ENCODE data around the gene HOXD12.

The HOXD12 gene

DNA sequence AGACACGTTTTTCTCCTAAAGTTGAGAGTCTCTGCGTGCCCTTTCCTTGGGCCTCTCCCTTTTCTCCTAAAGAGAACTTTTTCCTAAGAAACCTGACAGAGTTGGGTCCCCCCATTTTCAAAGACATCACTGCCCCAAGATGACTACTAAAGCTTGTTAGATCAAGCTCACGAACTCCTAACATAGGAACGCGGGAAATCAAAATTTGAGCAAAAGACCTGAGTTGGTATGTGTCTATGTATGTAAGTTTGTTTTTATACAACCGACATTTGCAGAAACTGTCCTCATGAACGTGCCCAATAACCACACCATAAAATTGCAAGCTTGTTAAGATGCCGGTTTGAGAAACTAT lies 5.7 kb upstream of the HOXD12 start:
- DNase-seq, result no peak

DNA sequence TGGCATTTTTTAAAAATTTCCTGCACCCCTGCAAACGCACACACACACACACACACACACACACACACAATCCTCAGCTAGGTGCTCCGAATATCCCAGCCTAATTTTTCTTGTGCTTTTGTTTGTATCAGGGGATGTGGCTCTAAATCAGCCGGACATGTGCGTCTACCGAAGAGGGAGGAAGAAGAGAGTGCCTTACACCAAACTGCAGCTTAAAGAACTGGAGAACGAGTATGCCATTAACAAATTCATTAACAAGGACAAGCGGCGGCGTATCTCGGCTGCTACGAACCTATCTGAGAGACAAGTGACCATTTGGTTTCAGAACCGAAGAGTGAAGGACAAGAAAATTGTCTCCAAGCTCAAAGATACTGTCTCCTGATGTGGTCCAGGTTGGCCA lies 5.2 kb upstream of the HOXD12 start:
- DNase-seq, result no peak

DNA sequence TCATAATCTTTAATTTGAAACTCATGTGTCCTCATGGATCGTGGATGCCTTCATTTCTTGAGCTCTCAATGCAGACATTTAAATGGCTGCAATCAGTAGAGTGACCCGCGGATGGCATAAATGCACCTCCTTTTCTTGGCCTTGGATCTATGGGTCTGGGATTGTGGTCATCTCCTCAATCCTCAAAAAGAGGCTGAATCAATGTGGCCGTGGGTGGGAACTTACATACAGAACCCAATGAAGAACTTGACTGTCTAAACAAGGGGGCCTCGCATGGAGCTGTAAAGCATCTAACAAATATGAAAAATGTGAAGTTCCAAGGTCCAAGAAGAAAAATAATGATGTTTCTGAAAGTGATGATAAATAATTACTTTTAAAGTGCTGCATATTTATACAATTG lies 4.2 kb upstream of the HOXD12 start:
- DNase-seq, result no peak

DNA sequence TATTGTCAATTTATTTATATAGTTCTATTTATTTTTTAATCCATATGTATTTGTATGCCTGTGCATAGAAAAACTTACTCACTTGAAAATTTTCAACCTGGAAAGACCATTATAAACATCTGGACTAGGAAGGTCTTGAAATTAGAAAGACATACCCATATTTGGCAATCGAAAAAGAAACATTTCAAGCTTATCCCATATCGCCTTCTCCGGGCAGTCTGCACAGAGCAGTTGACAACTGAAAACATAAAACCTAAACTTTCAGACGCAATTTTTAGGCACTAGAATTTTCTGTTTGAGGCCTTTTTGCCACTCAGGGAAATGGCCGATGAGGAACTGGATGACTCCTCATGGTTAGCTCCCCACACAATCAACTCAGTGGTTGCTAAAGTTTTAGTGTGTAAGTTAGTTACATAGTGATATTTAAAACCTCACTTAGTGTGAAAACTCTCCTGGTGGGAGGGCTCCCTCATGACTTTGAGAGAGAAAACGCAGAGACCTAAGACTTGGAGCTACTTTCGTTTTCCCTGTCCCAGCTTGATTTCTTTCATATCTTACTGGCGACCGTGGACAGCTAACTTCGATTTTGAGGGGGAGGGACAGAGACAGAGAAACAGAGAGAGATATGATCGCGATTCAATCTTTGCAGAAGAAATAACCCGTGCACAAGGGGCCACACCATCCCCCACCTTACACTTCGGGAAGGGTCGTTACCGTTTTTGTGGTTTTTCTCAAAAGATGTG lies 3.2 kb upstream of the HOXD12 start:
- no peak for DNase-seq

DNA sequence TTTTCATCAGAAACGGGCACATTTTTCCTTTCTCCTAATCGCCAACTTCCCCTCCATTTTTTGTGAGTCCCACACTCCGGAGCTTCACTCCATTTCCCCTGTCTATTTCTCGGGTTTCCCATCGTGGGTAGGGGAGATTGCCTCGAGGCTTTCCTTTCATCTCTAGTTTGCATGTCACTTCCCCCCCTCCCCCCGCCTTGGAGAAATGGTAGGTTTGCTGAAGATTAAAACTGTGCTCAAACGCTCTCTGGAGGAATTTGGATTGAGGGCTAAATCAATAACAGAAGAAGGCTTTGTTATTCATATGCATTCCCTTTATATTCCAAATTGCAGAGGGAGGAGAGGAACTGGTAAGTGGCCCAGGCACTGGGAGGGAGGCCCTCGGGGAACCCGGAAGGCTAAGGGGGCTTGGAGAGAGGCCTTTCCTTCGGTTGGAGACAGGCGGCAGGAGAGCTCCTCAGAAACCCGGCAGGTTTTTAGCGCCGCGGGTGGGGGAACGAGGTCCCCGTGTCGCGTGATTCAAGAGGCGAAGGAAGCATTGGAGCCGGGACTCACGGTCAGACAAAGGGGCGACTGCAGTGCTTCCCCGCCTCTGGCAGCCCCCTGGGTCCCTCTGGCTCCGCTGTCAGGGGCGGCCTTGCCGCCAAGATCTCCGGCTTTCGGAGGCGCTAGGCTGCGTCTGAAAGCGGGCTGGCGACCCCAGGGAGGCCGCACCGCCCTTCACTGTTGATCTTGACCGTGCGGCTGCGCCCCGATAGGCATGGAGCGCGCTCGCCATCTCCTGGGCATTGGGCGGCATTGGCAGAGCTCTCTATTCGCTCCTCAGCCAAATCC lies 2.4 kb upstream of the HOXD12 start:
- DNase-seq, result peak; percentile 57

DNA sequence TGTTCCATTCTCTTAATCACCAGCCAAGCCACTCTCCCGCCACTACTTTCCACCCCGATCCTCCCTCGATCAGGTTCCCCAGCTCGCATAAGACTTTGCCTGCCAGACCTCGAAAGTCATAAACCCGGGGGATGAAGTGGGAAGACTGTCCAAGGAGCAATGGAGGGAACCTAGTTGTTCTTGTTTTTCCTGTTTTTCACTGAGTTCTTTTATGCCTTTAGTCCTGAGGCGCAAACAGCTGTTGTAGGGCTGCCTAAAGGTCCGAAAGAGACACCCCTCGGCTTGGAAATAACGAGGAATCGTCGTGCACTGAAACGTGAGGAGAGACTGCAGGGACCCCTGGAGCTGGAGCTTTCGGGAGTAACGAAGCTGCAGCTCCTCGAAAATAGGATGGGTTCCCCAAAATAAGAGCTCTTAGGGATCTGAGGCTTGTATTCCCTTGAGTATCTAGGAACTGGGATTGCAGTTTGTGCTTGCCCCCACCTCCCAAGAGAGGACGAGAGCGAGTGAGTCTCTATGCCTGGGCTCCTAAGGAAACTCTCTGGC lies 1.7 kb upstream of the HOXD12 start:
- DNase-seq, result no peak

DNA sequence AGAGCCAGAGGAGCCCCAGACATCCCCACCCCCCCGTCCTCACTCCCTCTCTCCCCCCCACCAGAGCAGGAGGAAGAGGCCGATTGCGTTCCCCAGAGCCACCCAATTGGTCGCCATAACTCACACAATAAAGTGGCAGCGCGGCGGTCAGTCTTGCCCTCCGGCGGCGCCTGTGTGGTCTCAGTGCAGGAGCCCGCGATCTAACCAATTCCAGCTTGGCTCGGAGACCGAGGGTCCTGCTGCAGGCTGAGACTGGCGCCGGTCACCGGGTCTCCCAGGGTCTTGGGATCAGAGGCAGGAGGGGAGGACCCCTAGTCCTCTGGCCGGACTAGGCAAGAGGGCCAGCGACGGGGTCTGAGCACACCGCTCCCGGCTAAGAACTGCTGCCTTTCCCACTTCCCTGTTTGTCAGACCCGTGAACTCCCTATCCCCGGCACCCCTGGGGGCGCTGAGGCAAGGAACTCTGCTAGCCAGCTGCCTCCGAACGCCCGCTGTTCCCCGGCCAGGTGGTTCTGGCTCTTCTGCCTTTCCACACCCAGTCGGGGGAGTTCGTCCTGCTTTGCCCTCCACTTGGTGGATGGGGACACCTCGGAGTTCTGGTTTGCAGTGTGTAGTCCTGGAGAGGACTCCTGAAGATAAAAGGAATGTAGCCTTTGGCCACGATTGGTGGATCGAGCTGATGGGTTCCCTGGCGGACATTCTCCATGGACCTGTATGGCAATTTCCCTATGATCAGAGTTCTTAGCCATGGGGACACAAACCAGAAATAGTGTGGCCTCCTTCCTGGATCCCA lies 1.0 kb upstream of the HOXD12 start:
- DNase-seq, result no peak

DNA sequence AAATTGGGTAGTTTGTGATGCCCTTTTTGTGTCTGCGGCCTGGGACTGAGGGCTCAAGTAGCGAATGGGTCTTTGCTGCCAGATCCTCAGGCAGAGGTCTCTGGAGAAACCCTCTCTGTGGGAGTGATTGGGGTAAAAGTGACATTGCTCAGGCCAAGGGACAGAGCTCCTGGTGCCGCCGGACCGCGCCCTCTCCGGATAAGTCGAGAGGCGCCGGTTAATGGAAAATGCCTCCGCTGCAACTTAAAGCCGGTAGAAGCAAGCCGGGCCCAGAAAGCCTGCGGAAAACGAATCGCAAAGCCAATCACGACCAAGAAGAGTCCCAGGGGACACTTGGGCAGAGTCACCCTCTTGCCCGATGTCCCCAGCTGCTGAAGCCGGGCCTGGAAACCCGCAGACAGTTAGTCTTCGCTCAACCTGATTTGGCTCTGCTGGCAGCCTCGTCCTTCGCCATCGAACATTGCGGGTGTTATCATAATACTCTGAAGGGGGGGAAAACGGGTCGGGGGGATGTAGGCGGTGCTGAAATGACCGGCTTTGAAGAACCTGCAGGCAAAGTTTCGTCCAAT lies 352 bp upstream of the HOXD12 start:
- DNase-seq, result no peak

DNA sequence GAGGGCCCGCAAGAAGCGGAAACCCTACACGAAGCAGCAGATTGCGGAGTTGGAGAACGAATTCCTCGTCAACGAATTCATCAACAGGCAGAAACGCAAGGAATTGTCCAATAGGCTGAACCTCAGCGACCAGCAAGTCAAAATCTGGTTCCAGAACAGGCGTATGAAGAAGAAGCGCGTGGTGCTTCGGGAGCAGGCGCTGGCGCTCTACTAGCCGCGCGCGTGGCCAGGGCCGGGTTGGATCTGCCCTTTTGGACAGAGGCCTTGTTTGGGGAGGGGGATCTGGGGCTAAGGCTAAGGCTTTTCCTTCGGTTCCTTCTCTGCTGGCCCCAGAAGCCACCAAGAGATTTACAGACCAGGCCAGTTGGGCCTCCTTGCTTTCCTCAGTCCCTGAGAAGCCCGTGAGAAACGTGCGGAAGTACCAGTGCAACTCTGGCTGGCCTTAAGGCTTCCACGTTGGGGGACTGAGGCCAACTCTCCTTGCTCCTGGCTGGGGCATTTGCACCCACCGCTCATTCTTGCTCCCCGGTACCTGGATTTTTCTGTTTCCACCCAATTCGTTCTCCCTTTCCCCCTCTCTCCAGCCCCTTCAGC lies 1.0 kb downstream of the HOXD12 start:
- DNase-seq, result no peak

DNA sequence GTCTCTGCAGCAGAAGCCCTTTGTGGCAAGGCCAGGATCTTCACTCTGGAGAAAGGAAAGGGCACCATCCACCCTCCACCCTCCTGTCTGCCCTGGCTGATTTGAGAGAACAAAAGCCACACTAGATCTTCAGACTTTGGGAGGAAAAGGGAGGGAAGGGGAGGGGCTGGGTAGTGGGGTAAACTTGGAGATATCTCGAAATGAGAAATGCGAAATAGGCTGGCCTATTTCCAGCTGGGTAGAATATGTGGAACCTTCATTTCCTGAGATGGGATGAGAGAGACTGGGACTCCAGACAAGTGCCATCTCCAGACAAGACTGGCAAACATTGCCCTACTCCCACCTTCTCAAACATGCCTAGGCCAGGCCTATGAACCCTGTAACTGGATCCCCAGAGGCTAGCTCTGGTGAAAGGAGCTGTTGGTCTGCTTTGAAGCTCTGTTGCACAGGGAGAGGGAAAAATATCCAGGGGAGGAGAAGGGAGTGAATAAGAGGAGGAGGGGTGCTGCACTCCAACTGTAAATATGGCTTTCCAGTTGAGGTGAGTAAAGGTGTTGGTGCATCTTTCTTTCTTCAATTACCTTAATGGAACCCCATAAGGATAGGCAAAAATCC lies 1.7 kb downstream of the HOXD12 start:
- no peak for DNase-seq

DNA sequence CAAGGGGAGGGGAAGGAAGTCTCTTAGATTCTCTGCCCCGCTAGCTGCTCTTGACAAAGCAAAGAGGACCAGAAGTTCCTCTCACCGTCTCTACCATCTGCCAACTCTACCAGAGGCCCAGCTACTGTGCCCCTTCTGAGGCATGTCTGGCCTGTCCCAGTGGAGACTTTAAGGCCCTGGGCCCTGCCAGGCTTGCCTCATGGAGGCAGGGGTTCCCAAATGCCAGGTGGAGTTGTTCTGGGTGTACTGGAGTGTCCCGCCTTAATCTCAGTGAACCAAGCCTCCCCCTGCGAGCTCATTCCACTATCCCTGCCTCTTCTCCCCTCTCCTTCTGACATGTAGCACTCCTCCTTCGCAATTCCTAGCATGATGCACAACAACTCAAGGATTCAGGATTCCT lies 2.2 kb downstream of the HOXD12 start:
- DNase-seq, result no peak

DNA sequence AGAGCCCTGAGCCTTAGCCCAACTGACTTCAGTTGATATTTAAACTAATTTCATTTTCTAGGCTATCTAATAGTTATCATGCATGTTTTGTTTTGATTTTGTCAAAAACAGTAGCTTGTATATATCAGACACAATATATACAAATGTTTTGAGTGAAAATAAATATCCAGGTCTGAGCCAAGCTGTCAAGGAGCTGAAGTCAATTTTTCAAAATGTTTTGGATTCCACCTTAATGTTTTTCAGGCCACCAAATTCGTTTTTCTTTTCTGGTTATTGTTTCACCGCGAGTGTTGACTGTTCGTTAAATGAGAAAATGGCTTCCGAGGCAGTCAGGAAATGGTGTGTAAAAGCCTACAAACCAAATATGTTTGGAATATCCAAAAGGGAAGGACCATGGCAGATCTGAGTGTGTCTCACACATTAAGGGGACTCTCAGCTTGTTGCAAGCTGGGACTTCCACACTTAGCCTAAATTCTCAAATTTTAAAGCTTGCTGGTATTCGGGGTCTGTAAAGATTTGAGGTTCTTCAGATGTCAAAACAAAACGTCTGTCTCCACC lies 2.8 kb downstream of the HOXD12 start:
- DNase-seq, result no peak

DNA sequence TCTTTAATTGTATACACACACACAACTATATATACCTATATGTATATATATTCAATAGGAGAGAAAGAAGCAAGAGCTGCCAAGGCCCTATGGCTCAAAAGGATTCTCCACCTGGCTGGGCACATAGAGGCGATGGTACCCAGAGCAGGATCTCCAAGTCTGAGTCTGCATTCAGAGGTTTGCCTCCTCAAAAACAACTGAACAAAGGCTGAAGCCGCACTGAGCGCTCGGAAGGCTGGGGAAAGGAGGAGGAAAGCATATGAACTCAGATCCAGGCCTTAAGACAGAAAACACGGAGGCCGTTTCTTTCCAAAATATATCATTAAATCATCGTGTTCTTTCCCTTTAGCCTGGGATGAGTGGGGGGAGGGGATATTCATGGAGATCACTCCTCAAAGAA lies 3.6 kb downstream of the HOXD12 start:
- no peak for DNase-seq

DNA sequence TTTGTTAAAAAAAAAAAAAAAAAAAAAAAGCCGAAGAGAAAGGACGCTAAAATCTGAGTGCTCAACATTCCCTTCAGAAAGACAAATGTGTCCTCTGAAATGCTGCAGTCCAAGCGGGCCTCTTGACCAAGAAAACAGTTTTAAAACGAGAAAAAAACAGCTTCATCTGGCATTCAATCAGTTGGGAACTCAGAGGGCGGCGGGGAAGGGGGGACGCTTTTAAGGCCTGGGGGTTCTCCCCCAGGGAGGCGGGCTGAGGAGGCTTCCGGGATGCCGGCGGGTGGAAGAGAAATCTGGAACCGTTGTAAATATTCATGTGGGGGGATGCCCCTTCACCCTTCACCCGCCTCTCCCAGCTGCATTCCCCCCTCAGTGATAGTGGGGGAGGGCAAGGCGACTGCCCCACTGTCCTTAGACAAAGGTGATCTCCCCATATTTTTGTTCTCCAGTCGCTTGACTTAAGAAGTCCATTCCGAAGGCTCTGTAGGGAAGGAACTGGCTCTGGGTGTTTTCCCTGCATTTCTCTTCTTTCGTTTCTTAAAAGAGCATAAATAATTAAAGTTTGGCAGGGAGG lies 4.2 kb downstream of the HOXD12 start:
- DNase-seq, result no peak

DNA sequence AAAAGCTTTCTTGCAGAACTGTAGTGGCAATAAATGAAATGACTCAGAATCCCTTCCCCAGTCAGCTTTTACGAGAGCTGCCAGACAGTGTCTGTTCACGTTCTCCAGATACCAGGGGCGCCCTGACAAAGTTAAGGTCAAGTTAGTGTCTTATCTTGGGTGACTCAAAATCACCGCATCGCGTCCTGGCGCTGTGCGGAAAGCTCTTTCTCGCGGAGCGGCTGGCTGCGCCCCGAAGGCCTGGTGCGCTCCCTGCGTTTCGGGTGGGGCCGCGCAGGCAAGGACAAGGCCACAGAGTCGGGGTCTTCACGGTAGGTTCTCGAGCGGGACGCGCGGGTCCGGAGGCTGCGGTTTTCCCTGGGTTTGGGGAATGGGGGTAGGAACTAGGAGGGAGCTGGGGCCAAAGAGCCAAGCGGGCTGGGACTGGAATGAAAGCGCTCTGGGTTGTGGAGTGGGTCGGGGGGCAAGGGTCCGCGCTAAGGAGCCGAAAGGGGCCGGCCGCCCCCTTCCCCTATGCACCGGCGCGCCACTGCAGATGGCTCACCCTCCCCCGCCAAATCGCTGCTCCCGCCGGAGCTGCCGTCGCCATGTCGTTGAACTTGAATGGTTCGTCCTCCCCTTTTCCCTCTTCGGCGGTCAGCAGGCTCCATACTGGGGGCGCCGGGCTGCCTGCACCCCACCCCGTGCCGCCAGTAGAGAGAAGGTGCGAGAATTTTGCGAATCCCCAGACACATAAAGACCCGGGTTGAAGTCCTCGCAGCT lies 4.9 kb downstream of the HOXD12 start:
- DNase-seq, result no peak

DNA sequence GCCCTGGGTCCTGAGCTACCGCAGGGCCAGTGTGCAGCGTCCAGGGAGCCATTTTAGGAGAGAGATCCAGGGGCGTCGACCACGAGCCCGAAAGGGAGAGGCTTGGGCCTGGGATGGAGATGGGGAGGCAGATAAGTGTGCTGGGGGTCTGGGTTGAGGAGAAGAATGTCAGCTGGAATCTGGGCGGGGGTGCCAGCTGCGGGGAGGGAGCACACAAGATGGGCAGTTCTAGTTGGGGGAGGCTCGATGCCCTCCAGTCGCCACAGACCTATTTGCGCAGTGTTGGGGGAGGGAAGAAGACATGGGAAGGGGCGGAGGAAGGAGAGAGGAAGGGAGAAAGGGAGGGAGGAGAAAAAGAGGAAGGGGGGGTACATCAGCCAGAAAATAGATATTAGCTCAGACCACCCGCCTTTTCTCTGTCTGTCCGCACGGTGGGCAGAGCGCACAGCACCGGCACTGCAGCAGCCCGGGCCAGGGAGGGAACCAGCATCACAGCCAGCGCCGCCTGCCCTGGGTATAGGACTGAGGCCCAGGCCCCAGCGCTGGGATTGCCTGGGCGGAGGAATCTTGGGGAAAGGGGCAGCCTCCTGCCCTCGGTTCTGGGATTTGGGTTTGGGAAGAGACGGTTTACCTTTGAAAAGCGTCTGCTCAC lies 5.6 kb downstream of the HOXD12 start:
- no peak for DNase-seq

DNA sequence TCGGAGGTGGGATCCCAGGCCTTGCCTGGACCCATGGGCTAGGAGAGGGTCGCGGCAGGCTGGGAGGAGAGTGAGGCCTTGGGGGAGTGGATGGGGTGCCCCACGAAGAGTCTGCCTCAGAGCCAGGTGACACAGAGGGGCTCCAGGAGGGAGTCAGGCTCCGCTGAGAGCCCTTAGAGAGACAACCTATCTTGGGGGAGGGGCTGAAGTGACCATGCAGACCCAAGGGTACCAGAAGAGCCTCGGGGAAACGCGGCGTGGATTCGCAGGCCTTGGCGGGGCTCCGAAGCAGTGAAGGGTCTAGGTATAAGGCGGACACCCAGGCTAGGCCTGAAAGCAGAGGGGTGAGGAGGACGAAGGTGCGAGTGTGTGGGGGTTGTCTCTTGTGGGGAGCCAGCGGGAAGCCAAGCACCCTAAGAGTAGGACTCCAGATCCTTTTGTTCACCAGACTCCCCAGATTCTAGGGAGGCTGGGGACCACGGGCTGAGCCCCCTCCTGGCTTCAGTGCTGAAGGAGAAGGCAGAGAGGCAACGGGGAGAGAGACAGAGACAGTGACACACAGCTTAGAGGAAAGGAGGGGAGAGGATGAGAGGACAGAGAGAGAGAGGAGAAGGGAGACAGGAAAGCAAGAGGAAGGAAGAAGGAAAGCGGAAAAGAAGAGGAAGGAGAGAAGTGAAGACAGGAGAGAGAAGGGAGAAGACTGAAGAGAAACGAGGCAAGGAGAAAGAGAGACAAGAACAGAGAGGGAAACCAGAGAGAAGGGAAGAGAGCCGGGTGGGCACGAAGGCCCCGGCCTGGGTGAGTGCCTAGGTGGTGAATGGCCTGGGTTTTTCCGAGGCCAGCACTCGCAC lies 6.4 kb downstream of the HOXD12 start:
- DNase-seq, result no peak

DNA sequence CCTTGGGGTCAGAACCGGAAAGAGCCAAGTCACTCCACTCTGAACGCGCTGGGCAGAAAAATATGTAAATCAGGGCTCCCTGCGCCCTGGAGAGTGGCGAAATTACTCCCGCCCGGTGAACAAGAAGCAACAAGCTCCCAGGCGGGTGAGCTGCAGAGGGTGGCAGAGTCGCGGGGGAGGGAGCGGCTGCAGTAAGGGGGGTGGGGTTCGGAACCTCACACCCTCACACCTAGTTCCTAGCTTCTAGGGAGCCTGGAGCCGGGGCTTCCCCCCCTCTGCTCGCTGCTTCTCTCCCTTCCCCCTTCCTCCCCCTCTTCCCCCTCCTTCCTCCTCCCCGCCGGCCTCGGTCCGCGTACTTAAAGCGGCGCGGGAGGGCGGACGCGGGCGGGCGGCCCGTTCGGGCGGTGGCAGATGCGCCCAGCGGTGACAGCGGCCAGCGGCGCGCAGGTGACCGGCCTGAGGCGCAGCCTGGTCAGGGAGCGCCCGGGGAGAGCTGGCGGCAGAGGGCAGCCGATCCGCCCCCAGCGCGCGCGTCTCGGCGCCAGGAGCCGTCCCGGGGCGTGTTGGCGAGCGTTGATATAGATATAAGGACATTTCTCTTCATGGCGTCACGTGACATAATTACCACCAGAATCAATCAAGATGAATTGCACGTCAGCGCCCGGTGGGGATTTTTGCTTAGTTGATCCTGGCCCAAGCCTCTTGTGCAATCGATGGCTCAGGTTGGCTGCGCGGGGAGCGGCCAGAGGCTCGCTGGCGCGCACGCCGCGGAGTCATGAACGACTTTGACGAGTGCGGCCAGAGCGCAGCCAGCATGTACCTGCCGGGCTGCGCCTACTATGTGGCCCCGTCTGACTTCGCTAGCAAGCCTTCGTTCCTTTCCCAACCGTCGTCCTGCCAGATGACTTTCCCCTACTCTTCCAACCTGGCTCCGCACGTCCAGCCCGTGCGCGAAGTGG lies 7.3 kb downstream of the HOXD12 start, which contains the start of gene HOXD11:
TSS of gene HOXD11 (plus strand) at position 700 of the 959 bp plus-strand sequence. CDS start at position 776, 76 bp downstream.
- DNase-seq, result no peak

Data from T1000 (cell line).